NB4 (cell line): ENCODE results near the gene CTTNBP2NL.

Experiments used
- CTCF ChIP-seq: IDR thresholded peaks from one replicate; pipeline ENCODE4 v1.5.1; 2012; ENCODE audit warnings: low read depth, low read length
- POLR2A ChIP-seq: IDR thresholded peaks from 2 replicates; pipeline ENCODE4 v1.6.1; 2011; ENCODE audit warnings: mild to moderate bottlenecking; ENCODE audit not compliant: insufficient read length; ENCODE audit errors: extremely low read depth

GRCh38 chr1:112492076-112492475 is 96.1 kb downstream of the CTTNBP2NL start:
- no peak for TF ChIP-seq CTCF
- no peak for TF ChIP-seq POLR2A
